Stimulated activated naive CD4-positive, alpha-beta T cell treated with Interleukin-2 at 50 U/mL for 16 hours (primary cell): ENCODE data around the gene ZYG11A.
A peak's percentile ranks its signal among the peaks of the same experiment; 100 is the strongest.

Experiments used
- DNase-seq: peaks from one replicate; lab custom pipeline; 2025; lab: John Stamatoyannopoulos, UW

ZYG11A gene

GRCh38 chr1:52918201-52918600 is 75.6 kb downstream of the ZYG11A start:
- no peak for DNase-seq

DNA sequence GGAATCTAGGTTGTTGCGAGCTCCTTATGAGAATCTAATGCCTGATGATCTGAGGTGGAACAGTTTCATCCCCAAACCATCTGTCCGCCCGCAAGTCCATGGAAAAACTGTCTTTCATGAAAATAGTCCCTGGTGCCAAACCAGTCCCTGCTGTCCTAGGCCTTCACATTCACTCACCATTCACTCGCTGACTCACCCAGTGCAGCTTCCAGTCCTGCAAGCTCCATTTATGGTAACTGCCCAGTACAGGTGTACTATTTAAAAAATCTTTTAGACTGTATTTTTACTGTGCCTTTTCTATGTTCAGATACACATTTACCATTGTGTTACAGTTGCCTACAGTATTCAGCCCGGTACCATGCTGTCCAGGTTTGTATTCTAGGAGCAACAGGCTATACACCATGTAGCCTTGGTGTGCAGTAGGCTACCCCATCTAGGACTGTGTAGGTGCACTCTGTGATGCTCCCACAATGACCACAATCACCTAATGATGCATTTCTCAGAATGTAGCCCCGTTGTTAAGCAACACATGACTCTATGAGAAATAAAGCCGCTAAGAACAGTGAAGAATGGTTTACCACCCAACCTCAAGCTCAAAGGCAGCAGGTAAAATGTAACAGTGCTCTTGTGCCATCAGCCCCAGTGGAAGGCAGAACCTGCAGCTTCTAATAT is 76.6 kb downstream of the ZYG11A start:
- no peak for DNase-seq

DNA sequence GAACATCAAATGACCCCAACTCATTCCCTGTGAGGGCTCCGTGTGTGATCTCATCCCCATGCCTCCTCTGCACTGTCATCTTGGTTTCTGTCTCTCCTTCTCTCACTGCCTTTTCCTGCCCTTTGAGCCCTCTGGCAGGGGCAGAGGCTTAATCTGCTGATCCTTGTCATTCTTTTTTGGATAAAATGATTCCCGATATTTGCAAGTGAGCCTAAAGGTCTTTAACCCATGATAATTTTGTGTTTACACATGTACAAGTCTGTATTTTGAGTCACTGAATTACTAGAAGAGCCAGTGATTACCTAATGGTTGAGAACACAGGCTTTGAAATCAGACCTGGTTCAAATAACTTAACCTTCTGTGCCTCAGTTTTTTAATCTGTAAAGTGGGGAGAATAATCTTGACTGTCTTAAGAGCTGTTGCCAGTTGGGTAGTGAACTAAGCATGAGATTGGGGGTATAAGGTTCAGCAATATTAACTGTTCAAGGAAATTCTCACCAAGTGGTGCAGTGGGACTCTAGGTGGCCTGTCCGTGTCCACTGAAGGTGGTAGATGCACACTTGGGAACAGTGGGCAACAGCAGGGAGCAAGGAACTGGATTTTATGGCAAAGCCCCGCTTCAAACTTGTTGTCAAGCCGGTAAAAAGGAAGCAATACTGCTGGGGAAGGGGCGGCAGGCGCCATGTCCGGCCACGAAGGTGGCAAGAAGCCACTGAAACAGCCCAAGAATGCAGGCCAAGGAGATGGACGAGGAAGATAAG is 77.3 kb downstream of the ZYG11A start:
- no peak for DNase-seq

DNA sequence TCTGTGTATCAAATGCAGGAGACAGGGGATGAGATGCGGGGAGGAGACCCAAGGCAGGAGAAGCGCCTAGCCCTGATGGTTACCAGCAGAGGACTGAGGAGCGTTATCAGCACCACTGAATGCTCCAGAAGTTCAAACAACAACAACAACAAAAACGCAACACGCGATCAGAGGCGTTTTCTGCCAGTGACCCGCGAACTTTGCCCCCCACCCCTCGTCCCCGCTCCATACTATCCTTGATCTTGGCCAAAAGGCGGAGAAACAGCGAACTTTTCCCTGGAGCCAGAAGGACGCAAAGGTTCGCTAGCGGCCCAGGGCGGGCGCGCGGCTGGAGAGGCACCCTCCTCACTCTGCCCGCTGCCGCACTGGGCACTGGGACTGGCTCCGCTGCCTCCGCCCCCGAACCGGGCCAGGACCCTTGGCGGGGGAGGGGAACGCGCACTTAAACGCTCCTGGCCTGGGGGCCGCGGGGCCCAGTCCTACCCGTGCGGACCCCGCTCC is 78.3 kb downstream of the ZYG11A start:
- no peak for DNase-seq

DNA sequence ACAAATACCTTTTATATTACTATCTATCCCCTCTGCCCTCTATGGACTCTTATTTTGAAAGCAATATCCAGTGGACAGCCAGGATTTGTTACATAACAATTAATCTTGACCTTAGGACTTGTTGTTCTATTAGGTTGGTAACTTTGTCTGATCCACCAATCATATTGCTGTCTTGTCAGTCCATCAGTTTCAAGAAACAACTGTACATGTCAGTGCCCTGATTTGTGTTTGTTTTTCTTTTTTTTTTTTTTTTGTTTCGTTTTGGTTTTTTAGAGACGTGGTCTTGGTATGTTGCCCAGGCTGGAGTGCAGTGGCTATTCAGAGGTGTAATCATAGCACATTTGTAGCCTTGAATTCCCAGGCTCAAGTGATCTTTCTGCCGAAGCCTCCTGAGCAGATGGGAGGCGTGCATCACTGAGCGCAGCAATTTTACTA is 83.0 kb downstream of the ZYG11A start:
- DNase-seq: no peak

DNA sequence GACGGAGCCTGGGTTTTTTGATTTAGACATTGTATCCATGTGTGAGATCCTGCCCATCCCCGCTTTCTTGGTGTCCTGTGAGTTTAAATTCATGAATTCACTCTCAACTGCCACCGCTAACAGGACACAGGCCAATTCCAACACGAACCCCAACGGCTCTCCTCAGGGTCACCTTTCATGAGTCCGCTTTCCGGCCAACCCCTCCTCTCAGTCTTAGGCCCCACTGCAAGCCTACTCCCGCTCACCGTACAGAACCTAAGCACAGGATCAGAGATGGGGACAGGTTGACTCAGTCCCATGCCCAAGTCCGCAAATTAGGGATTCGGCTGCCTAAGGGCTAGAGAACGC is 84.3 kb downstream of the ZYG11A start:
- no peak for DNase-seq

DNA sequence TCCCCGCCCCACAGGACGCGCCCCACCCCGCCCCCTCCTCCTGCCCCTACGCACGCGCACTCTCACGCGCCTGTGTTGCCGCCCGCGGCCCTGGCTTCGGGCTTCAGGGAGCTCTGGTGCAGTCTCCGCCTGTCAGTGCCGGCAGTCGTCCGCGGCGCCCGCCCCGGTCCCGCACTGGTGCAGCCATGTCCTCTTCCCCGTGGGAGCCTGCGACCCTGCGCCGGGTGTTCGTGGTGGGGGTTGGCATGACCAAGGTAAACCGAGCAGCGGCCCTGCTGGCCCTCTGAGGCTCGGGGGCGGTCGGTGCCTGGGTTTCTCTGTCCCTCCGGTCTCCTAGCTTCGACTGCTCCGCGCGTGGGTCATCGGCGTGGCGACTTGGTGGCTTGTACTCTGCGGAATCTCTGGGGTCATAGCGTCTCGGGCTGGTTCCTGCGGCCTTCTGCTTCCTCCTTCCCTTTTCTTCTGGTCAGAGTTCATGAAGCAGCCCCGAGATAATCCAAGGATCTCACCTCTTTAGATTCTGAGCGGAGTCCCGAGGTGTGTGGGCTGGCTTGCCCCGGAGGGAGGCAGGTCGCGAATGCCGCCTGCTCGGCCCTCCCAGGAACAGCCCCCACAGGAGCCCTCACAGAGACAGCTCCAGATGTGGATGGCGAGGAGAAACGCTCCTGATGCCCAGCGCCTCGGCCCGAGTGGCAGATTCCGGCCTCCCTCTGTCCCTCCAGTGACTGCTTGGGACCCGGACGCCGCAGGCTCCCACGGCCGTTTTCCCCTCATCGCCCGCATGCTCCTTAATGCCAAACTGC is 84.9 kb downstream of the ZYG11A start, which contains the start of gene SCP2:
SCP2 (plus strand) TSS at position 65 of the 803 bp plus-strand sequence; CDS start at position 186, 121 bp downstream.
- DNase-seq: peak; percentile 62

DNA sequence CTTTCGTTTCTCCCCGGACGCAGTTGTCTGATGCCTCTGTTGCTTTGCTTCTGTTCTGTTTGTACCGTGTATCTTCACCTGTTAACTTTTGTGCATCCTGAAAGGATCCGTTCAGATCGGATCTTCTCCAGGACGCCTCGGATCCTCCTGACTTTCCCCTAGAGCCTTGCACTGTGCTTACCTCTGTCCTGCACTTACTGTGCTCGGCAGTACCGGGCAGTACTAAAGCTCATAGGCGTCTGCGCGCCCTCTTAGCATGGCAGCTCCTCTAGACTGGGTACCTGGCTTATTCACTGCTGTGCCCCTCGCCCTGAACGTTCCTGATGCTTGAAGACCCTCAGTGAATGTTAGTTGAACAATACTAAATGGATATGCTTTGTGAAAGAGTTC is 85.5 kb downstream of the ZYG11A start:
- DNase-seq: no peak

DNA sequence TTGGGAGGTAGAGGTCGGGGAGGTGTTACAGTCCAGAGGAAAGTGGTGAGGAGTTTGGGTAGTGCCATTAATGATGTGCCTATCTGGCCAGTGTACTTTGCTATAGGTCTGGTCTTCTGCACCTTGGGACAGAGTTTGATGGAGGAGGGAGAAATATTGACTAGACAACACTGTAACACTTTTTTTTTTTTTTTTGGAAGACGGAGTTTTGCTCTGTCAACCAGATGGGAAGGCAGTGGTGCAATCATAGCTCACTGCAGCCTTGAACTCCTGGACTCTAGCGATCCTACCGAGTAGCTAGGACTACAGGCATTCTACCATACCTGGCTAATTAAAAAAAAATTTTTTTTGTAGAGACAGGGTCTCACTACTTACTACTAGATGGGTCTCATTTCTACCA is 86.5 kb downstream of the ZYG11A start:
- DNase-seq: no peak

DNA sequence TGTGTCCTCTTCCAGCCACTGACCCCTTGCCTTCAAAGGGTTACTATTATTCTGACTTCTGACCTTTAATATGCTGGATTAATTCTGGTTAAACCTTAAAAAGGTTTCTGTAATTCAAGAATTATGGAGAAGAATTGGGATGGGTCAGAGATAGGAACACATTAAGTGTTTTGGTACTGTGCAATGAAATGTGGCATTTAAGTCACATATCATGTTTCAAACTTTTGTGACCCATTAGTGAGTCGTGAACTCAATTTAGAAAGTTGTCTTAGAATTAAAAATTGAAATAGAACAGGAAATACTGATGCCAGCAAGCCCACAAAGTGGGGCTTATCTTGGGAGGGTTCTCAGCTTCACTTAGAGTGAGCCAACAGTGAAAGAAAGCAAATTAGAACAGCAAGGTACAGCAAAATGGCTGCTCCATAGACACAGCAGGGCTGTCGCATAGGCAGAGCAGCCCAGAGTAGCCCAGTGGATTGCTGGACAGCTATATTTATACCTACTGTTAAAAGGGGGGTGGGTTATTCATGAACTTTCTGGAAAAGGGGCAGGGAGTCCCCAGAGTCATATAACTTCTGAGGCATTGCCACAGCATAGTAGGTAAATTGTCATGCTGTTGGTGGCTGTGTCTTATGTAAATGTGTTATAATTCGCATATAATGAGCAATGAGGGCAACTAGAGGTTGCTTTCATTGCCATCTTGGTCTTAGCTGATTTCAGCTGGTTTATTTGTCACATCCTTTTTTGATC is 95.0 kb downstream of the ZYG11A start:
- no peak for DNase-seq

- DNase-seq: no peak
These were observed 95.6 kb downstream of the ZYG11A start for GRCh38 chr1:52938183-52938451.

GRCh38 chr1:52943876-52944416 is 101.4 kb downstream of the ZYG11A start:
- no peak for DNase-seq

DNA sequence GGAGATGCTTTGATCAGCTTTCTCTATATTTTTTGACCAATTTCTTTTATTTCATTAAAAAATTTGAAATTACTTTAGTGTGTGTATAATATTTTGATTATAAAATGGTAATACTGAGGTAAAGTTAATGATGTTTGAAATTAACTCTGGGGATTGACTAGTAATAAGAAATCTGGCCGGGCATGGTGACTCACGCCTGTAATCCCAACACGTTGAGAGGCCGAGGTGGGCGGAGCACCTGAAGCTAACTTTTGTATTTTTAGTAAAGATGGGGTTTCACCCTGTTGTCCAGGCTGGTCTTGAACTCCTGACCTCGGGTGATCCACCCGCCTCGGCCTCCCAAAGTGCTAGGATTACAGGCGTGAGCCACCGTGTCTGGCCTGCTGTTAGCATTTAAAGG is 102.0 kb downstream of the ZYG11A start:
- no peak for DNase-seq
